Measurements from ENCODE around the gene SNRK.

GRCh38 chr3:43362183-43362582, 75.8 kb downstream of the SNRK start:
- TF ChIP-seq EGR2 (tag by site-specific recombination; IDR thresholded peaks at IDR 0.05; ENCODE audit: low read depth): no peak
- no peak for TF ChIP-seq ZNF24 (tag by site-specific recombination; IDR thresholded peaks at IDR 0.05)

Data from HEK293 (cell line).